Adipocyte (in vitro differentiated cells): Measurements from ENCODE around the gene RIC8A.
"Not testable (repeated sequence)": the region's sequence is repeated elsewhere in the genome, so short reads cannot be mapped to it uniquely, and the experiment has no call there.

Experiments used
- DNase-seq: peaks from one replicate; pipeline ENCODE4 v3.0.0-alpha.2; 2015; ENCODE audit warnings: low read depth
- H3K27me3 ChIP-seq: replicated peaks from 2 replicates; pipeline ENCODE4 v1.7.0; 2013; ENCODE audit warnings: mild to moderate bottlenecking, low read length, moderate library complexity; ENCODE audit not compliant: control insufficient read depth, insufficient read depth
- H3K36me3 ChIP-seq: 2 replicates; pipeline ENCODE4 v1.7.0; 2013; ENCODE audit warnings: low read length, mild to moderate bottlenecking, moderate library complexity; ENCODE audit not compliant: control insufficient read depth, insufficient read depth, severe bottlenecking
- H3K4me1 ChIP-seq: 2 replicates; pipeline ENCODE4 v1.7.0; 2013; ENCODE audit warnings: mild to moderate bottlenecking, low read length, moderate library complexity; ENCODE audit not compliant: control insufficient read depth, insufficient read depth
- H3K4me3 ChIP-seq: 2 replicates; pipeline ENCODE4 v1.7.0; 2013; ENCODE audit warnings: mild to moderate bottlenecking, low read length, moderate library complexity
- H3K9ac ChIP-seq: 2 replicates; pipeline ENCODE4 v1.7.0; 2013; ENCODE audit warnings: mild to moderate bottlenecking, low read length, moderate library complexity
- H3K9me3 ChIP-seq: 2 replicates; pipeline ENCODE4 v1.7.0; 2013; ENCODE audit warnings: mild to moderate bottlenecking, low read length, moderate library complexity; ENCODE audit not compliant: control insufficient read depth

Gene RIC8A

GRCh38 chr11:212150-213100 is 4.9 kb downstream of the RIC8A start:
- Histone ChIP-seq H3K9me3 (no peaks in the 10 kb centered on the region), H3K4me3 (no peak overlapping the region), H3K27me3 (no peaks in the 10 kb centered on the region), H3K36me3 (peaks cover 69% of the 10 kb centered on the region), H3K9ac (no peak overlapping the region), H3K4me1 (peaks cover 21% of the 10 kb centered on the region)
- no peak for DNase-seq

GRCh38 chr11:213111-213510 is 5.6 kb downstream of the RIC8A start:
- DNase-seq, result no peak
- Histone ChIP-seq H3K27me3 (no peaks in the 10 kb centered on the region), H3K9me3 (no peaks in the 10 kb centered on the region), H3K4me3 (no peak overlapping the region), H3K9ac (no peak overlapping the region), H3K4me1 (peaks cover 21% of the 10 kb centered on the region), H3K36me3 (peaks cover 69% of the 10 kb centered on the region)

GRCh38 chr11:214083-214482 is 6.6 kb downstream of the RIC8A start:
- Histone ChIP-seq H3K27me3 (no peaks in the 10 kb centered on the region), H3K4me3 (no peak overlapping the region), H3K9me3 (no peaks in the 10 kb centered on the region), H3K4me1 (peaks cover 21% of the 10 kb centered on the region), H3K9ac (no peak overlapping the region), H3K36me3 (peaks cover 69% of the 10 kb centered on the region)
- DNase-seq, result no peak

GRCh38 chr11:215581-216037 is 8.1 kb downstream of the RIC8A start:
- H3K9ac ChIP-seq, result no peak overlapping the region
- H3K9me3 ChIP-seq, result no peaks in the 10 kb centered on the region
- H3K4me3 ChIP-seq, result no peak overlapping the region
- H3K27me3 ChIP-seq, result no peaks in the 10 kb centered on the region
- H3K4me1 ChIP-seq, result peaks cover 7% of the 10 kb centered on the region
- no peak for DNase-seq
- peaks cover 58% of the 10 kb centered on the region for H3K36me3 ChIP-seq

GRCh38 chr11:216081-216974 is 8.8 kb downstream of the RIC8A start:
- Histone ChIP-seq H3K27me3 (no peaks in the 10 kb centered on the region), H3K4me1 (no peaks in the 10 kb centered on the region), H3K9me3 (no peaks in the 10 kb centered on the region), H3K36me3 (peaks cover 51% of the 10 kb centered on the region), H3K4me3 (no peak overlapping the region), H3K9ac (peak overlapping the region; percentile 44)
- DNase-seq, result no peak

- H3K4me1 ChIP-seq, result no peaks in the 10 kb centered on the region
- no peak overlapping the region for H3K9ac ChIP-seq
- DNase-seq, result no peak
- no peak overlapping the region for H3K4me3 ChIP-seq
- H3K36me3 ChIP-seq, result peaks cover 46% of the 10 kb centered on the region
- no peaks in the 10 kb centered on the region for H3K9me3 ChIP-seq
- no peaks in the 10 kb centered on the region for H3K27me3 ChIP-seq
Observed at GRCh38 chr11:217704-218103, 10.2 kb downstream of the RIC8A start.

- H3K36me3 ChIP-seq, result peaks cover 36% of the 10 kb centered on the region
- no peak overlapping the region for H3K4me3 ChIP-seq
- no peaks in the 10 kb centered on the region for H3K9me3 ChIP-seq
- no peak overlapping the region for H3K9ac ChIP-seq
- no peaks in the 10 kb centered on the region for H3K27me3 ChIP-seq
- no peaks in the 10 kb centered on the region for H3K4me1 ChIP-seq
- DNase-seq, result no peak
Observed at GRCh38 chr11:218815-219593, 11.5 kb downstream of the RIC8A start.

- not testable (repeated sequence) for H3K9me3 ChIP-seq, H3K4me1 ChIP-seq, DNase-seq, H3K4me3 ChIP-seq, H3K9ac ChIP-seq, H3K27me3 ChIP-seq
- H3K36me3 ChIP-seq, result peaks cover 21% of the 10 kb centered on the region
Observed at GRCh38 chr11:220641-221215, 13.2 kb downstream of the RIC8A start.

- no peak overlapping the region for H3K9ac ChIP-seq
- DNase-seq, result no peak
- H3K4me3 ChIP-seq, result no peak overlapping the region
- H3K9me3 ChIP-seq, result no peaks in the 10 kb centered on the region
- H3K4me1 ChIP-seq, result no peaks in the 10 kb centered on the region
- no peaks in the 10 kb centered on the region for H3K27me3 ChIP-seq
- H3K36me3 ChIP-seq, result peaks cover 14% of the 10 kb centered on the region
Observed at GRCh38 chr11:221539-221938, 14.0 kb downstream of the RIC8A start.

GRCh38 chr11:221998-222789 is 14.7 kb downstream of the RIC8A start:
- Histone ChIP-seq H3K36me3 (peaks cover 12% of the 10 kb centered on the region), H3K27me3 (no peaks in the 10 kb centered on the region), H3K9ac (no peak overlapping the region), H3K4me1 (no peaks in the 10 kb centered on the region), H3K4me3 (no peak overlapping the region), H3K9me3 (no peaks in the 10 kb centered on the region)
- no peak for DNase-seq
